GM19328 (cell line): ENCODE measurements around the gene LMX1A.
A peak's percentile ranks its signal among the peaks of the same experiment; 100 is the strongest.

ENCODE experiments used
- ATAC-seq: cut with Tn5 transposase; IDR thresholded peaks from one replicate; pipeline ENCODE4 v1.9.1; 2021; ENCODE audit warnings: mild to moderate bottlenecking, moderate library complexity; ENCODE audit not compliant: unreplicated experiment

LMX1A gene

GRCh38 chr1:165276314-165276713, 80.2 kb downstream of the LMX1A start:
- no peak for ATAC-seq

- no peak for ATAC-seq
Measured at GRCh38 chr1:165265196-165265838, 91.2 kb downstream of the LMX1A start.

GRCh38 chr1:165259706-165260428, 96.6 kb downstream of the LMX1A start:
- ATAC-seq = no peak

- ATAC-seq = no peak
Measured at GRCh38 chr1:165259236-165259635, 97.3 kb downstream of the LMX1A start.

GRCh38 chr1:165257969-165258459, 98.5 kb downstream of the LMX1A start:
- peak; percentile 85 for ATAC-seq

- ATAC-seq = no peak
Measured at GRCh38 chr1:165254896-165255625, 101.5 kb downstream of the LMX1A start.

GRCh38 chr1:165254376-165254775, 102.1 kb downstream of the LMX1A start:
- ATAC-seq = no peak

GRCh38 chr1:165253818-165254254, 102.7 kb downstream of the LMX1A start:
- ATAC-seq = no peak

- ATAC-seq = no peak
Measured at GRCh38 chr1:165248969-165249571, 107.4 kb downstream of the LMX1A start.

- ATAC-seq = no peak
Measured at GRCh38 chr1:165241952-165242351, 114.6 kb downstream of the LMX1A start.

GRCh38 chr1:165241321-165241720, 115.2 kb downstream of the LMX1A start:
- no peak for ATAC-seq

- ATAC-seq = no peak
Measured at GRCh38 chr1:165240492-165240891, 116.0 kb downstream of the LMX1A start.

GRCh38 chr1:165239873-165240272, 116.6 kb downstream of the LMX1A start:
- ATAC-seq = no peak

- no peak for ATAC-seq
Measured at GRCh38 chr1:165235777-165236291, 120.7 kb downstream of the LMX1A start.

GRCh38 chr1:165235155-165235776, 121.2 kb downstream of the LMX1A start:
- ATAC-seq = no peak

- no peak for ATAC-seq
Measured at GRCh38 chr1:165234149-165234548, 122.4 kb downstream of the LMX1A start.

GRCh38 chr1:165228676-165229075, 127.8 kb downstream of the LMX1A start:
- ATAC-seq = no peak

GRCh38 chr1:165228111-165228655, 128.3 kb downstream of the LMX1A start:
- ATAC-seq = no peak

GRCh38 chr1:165226326-165226725, 130.2 kb downstream of the LMX1A start:
- ATAC-seq = no peak

GRCh38 chr1:165225650-165226049, 130.9 kb downstream of the LMX1A start:
- no peak for ATAC-seq
